Measurements from ENCODE around the gene TSPAN18.

TSPAN18 gene

GRCh38 chr11:44903035-44903434 is 176.3 kb downstream of the TSPAN18 start:
- TF ChIP-seq SUZ12 (IDR thresholded peaks at IDR 0.05; ENCODE audit: extremely low read depth, insufficient read depth, insufficient read length): no peak
- no peak for TF ChIP-seq YY1 (IDR thresholded peaks at IDR 0.05; ENCODE audit: insufficient read depth, insufficient read length)
- no peak for TF ChIP-seq ZNF274 (IDR thresholded peaks at IDR 0.05; ENCODE audit: low read depth, low read length)
- no peaks in the 10 kb centered on the region for H3K27me3 ChIP-seq (ENCODE audit: insufficient read depth, insufficient read length)
- no peak overlapping the region for H3K4me3 ChIP-seq (ENCODE audit: insufficient read length, low read depth)
- peaks cover 34% of the 10 kb centered on the region for H3K36me3 ChIP-seq (ENCODE audit: insufficient read depth, insufficient read length, low read length)
- peaks cover 15% of the 10 kb centered on the region; the same call in 1 of the 2 replicates for H3K9me3 ChIP-seq (ENCODE audit: insufficient read depth, low read length)
- no peak for DNase-seq (ENCODE audit: low read depth, low spot score)
- H3K9ac ChIP-seq (ENCODE audit: insufficient read length, low read depth): no peak overlapping the region
- H3K4me1 ChIP-seq (ENCODE audit: insufficient read depth, insufficient read length): peaks cover 28% of the 10 kb centered on the region

- Histone ChIP-seq H3K4me1 (ENCODE audit: insufficient read depth, insufficient read length) (peaks cover 30% of the 10 kb centered on the region), H3K36me3 (ENCODE audit: insufficient read depth, insufficient read length, low read length) (peaks cover 30% of the 10 kb centered on the region), H3K4me3 (ENCODE audit: insufficient read length, low read depth) (no peak overlapping the region), H3K9me3 (ENCODE audit: insufficient read depth, low read length) (peaks cover 10% of the 10 kb centered on the region; the same call in 1 of the 2 replicates), H3K9ac (ENCODE audit: insufficient read length, low read depth) (no peak overlapping the region), H3K27me3 (ENCODE audit: insufficient read depth, insufficient read length) (no peaks in the 10 kb centered on the region)
- DNase-seq (ENCODE audit: low read depth, low spot score): no peak
- no peak for TF ChIP-seq ZNF274 (IDR thresholded peaks at IDR 0.05; ENCODE audit: low read depth, low read length)
- TF ChIP-seq SUZ12 (IDR thresholded peaks at IDR 0.05; ENCODE audit: extremely low read depth, insufficient read depth, insufficient read length): no peak
- TF ChIP-seq YY1 (IDR thresholded peaks at IDR 0.05; ENCODE audit: insufficient read depth, insufficient read length): no peak
Measured at GRCh38 chr11:44903518-44903917, 176.8 kb downstream of the TSPAN18 start.

- Histone ChIP-seq H3K27me3 (ENCODE audit: insufficient read depth, insufficient read length) (no peaks in the 10 kb centered on the region), H3K9me3 (ENCODE audit: insufficient read depth, low read length) (peaks cover 1% of the 10 kb centered on the region; the same call in 1 of the 2 replicates), H3K36me3 (ENCODE audit: insufficient read depth, insufficient read length, low read length) (peaks cover 29% of the 10 kb centered on the region), H3K4me3 (ENCODE audit: insufficient read length, low read depth) (no peak overlapping the region), H3K9ac (ENCODE audit: insufficient read length, low read depth) (no peak overlapping the region), H3K4me1 (ENCODE audit: insufficient read depth, insufficient read length) (peaks cover 30% of the 10 kb centered on the region)
- no peak for DNase-seq (ENCODE audit: low read depth, low spot score)
- no peak for TF ChIP-seq SUZ12 (IDR thresholded peaks at IDR 0.05; ENCODE audit: extremely low read depth, insufficient read depth, insufficient read length)
- no peak for TF ChIP-seq ZNF274 (IDR thresholded peaks at IDR 0.05; ENCODE audit: low read depth, low read length)
- TF ChIP-seq YY1 (IDR thresholded peaks at IDR 0.05; ENCODE audit: insufficient read depth, insufficient read length): no peak
Measured at GRCh38 chr11:44904261-44905020, 177.7 kb downstream of the TSPAN18 start.

- TF ChIP-seq SUZ12 (IDR thresholded peaks at IDR 0.05; ENCODE audit: extremely low read depth, insufficient read depth, insufficient read length): no peak
- TF ChIP-seq YY1 (IDR thresholded peaks at IDR 0.05; ENCODE audit: insufficient read depth, insufficient read length): no peak
- no peak for TF ChIP-seq ZNF274 (IDR thresholded peaks at IDR 0.05; ENCODE audit: low read depth, low read length)
- DNase-seq (ENCODE audit: low read depth, low spot score): no peak
- no peak overlapping the region for H3K9ac ChIP-seq (ENCODE audit: insufficient read length, low read depth)
- H3K36me3 ChIP-seq (ENCODE audit: insufficient read depth, insufficient read length, low read length): peaks cover 35% of the 10 kb centered on the region
- H3K4me3 ChIP-seq (ENCODE audit: insufficient read length, low read depth): no peak overlapping the region
- peaks cover 36% of the 10 kb centered on the region for H3K4me1 ChIP-seq (ENCODE audit: insufficient read depth, insufficient read length)
- H3K27me3 ChIP-seq (ENCODE audit: insufficient read depth, insufficient read length): no peaks in the 10 kb centered on the region
- no peaks in the 10 kb centered on the region for H3K9me3 ChIP-seq (ENCODE audit: insufficient read depth, low read length)
Measured at GRCh38 chr11:44905131-44905866, 178.5 kb downstream of the TSPAN18 start.

- DNase-seq (ENCODE audit: low read depth, low spot score): no peak
- Histone ChIP-seq H3K27me3 (ENCODE audit: insufficient read depth, insufficient read length) (no peaks in the 10 kb centered on the region), H3K9ac (ENCODE audit: insufficient read length, low read depth) (no peak overlapping the region), H3K9me3 (ENCODE audit: insufficient read depth, low read length) (no peaks in the 10 kb centered on the region), H3K36me3 (ENCODE audit: insufficient read depth, insufficient read length, low read length) (peaks cover 34% of the 10 kb centered on the region), H3K4me1 (ENCODE audit: insufficient read depth, insufficient read length) (peaks cover 43% of the 10 kb centered on the region), H3K4me3 (ENCODE audit: insufficient read length, low read depth) (no peak overlapping the region)
- TF ChIP-seq SUZ12 (IDR thresholded peaks at IDR 0.05; ENCODE audit: extremely low read depth, insufficient read depth, insufficient read length) (no peak), YY1 (IDR thresholded peaks at IDR 0.05; ENCODE audit: insufficient read depth, insufficient read length) (no peak)
Measured at GRCh38 chr11:44906649-44907048, 179.9 kb downstream of the TSPAN18 start.

GRCh38 chr11:44909557-44909956 is 182.8 kb downstream of the TSPAN18 start:
- no peaks in the 10 kb centered on the region for H3K27me3 ChIP-seq (ENCODE audit: insufficient read depth, insufficient read length)
- no peak overlapping the region for H3K9ac ChIP-seq (ENCODE audit: insufficient read length, low read depth)
- no peak for TF ChIP-seq SUZ12 (IDR thresholded peaks at IDR 0.05; ENCODE audit: extremely low read depth, insufficient read depth, insufficient read length)
- TF ChIP-seq ZNF274 (IDR thresholded peaks at IDR 0.05; ENCODE audit: low read depth, low read length): no peak
- no peak for TF ChIP-seq YY1 (IDR thresholded peaks at IDR 0.05; ENCODE audit: insufficient read depth, insufficient read length)
- H3K4me1 ChIP-seq (ENCODE audit: insufficient read depth, insufficient read length): peaks cover 37% of the 10 kb centered on the region
- no peak overlapping the region for H3K4me3 ChIP-seq (ENCODE audit: insufficient read length, low read depth)
- H3K9me3 ChIP-seq (ENCODE audit: insufficient read depth, low read length): no peaks in the 10 kb centered on the region
- no peak for DNase-seq (ENCODE audit: low read depth, low spot score)
- H3K36me3 ChIP-seq (ENCODE audit: insufficient read depth, insufficient read length, low read length): peaks cover 34% of the 10 kb centered on the region

GRCh38 chr11:44910591-44910990 is 183.8 kb downstream of the TSPAN18 start:
- no peak for DNase-seq (ENCODE audit: low read depth, low spot score)
- H3K27me3 ChIP-seq (ENCODE audit: insufficient read depth, insufficient read length): no peaks in the 10 kb centered on the region
- no peak for TF ChIP-seq SUZ12 (IDR thresholded peaks at IDR 0.05; ENCODE audit: extremely low read depth, insufficient read depth, insufficient read length)
- no peak for TF ChIP-seq ZNF274 (IDR thresholded peaks at IDR 0.05; ENCODE audit: low read depth, low read length)
- no peak for TF ChIP-seq YY1 (IDR thresholded peaks at IDR 0.05; ENCODE audit: insufficient read depth, insufficient read length)
- H3K4me1 ChIP-seq (ENCODE audit: insufficient read depth, insufficient read length): peaks cover 28% of the 10 kb centered on the region
- no peaks in the 10 kb centered on the region for H3K9me3 ChIP-seq (ENCODE audit: insufficient read depth, low read length)
- H3K4me3 ChIP-seq (ENCODE audit: insufficient read length, low read depth): no peak overlapping the region
- H3K9ac ChIP-seq (ENCODE audit: insufficient read length, low read depth): no peak overlapping the region
- peaks cover 44% of the 10 kb centered on the region for H3K36me3 ChIP-seq (ENCODE audit: insufficient read depth, insufficient read length, low read length)
